ENCODE measurements around the gene CPA3.
A peak's percentile ranks its signal among the peaks of the same experiment; 100 is the strongest.

CPA3 gene

GRCh38 chr3:148865049-148865448, at the start of gene CPA3:
TSS of gene CPA3 (plus strand) at chr3:148865296. CDS start at chr3:148865308, 12 bp downstream.
- no peak for DNase-seq

- no peak for DNase-seq
Observed at GRCh38 chr3:148815316-148816110, 49.6 kb upstream of the CPA3 start.

- no peak for DNase-seq
Observed at GRCh38 chr3:148816427-148816826, 48.7 kb upstream of the CPA3 start.

- DNase-seq = no peak
Observed at GRCh38 chr3:148816981-148817525, 48.0 kb upstream of the CPA3 start.

GRCh38 chr3:148820361-148821245, 44.5 kb upstream of the CPA3 start:
- no peak for DNase-seq

GRCh38 chr3:148823026-148823425, 42.1 kb upstream of the CPA3 start:
- DNase-seq = no peak

GRCh38 chr3:148825476-148825875, 39.6 kb upstream of the CPA3 start:
- no peak for DNase-seq

GRCh38 chr3:148827585-148827984, 37.5 kb upstream of the CPA3 start, which contains the start of gene CPB1:
TSS of gene CPB1 (plus strand) at chr3:148827811. CDS start at chr3:148827824, 13 bp downstream.
- DNase-seq = no peak

GRCh38 chr3:148828136-148828690, 36.9 kb upstream of the CPA3 start:
- no peak for DNase-seq

GRCh38 chr3:148829926-148830325, 35.2 kb upstream of the CPA3 start:
- DNase-seq = no peak

- no peak for DNase-seq
Observed at GRCh38 chr3:148833223-148833622, 31.9 kb upstream of the CPA3 start.

- DNase-seq = no peak
Observed at GRCh38 chr3:148839805-148840204, 25.3 kb upstream of the CPA3 start.

- no peak for DNase-seq
Observed at GRCh38 chr3:148840451-148840850, 24.6 kb upstream of the CPA3 start.

GRCh38 chr3:148845756-148846395, 19.2 kb upstream of the CPA3 start:
- DNase-seq = no peak

GRCh38 chr3:148847351-148847750, 17.7 kb upstream of the CPA3 start:
- DNase-seq = no peak

- DNase-seq = no peak
Observed at GRCh38 chr3:148848410-148848809, 16.7 kb upstream of the CPA3 start.

- no peak for DNase-seq
Observed at GRCh38 chr3:148852271-148852992, 12.7 kb upstream of the CPA3 start.

- no peak for DNase-seq
Observed at GRCh38 chr3:148853076-148853475, 12.0 kb upstream of the CPA3 start.

- DNase-seq = no peak
Observed at GRCh38 chr3:148854061-148854460, 11.0 kb upstream of the CPA3 start.

- no peak for DNase-seq
Observed at GRCh38 chr3:148856384-148856783, 8.7 kb upstream of the CPA3 start.

GRCh38 chr3:148857316-148857715, 7.8 kb upstream of the CPA3 start:
- no peak for DNase-seq

GRCh38 chr3:148861277-148861869, 3.7 kb upstream of the CPA3 start:
- peak; percentile 14 for DNase-seq
